GM23338 (cell line): ENCODE results near the gene WASL. TPM values are rescaled to one million over a fixed set of nuclear protein-coding genes. Genes with fewer than 3 reads are reported as not detected.

Source experiments
- ATAC-seq: fragments of 200-7000 bp; cut with Tn5 transposase; 3 replicates; pipeline ENCODE4 v1.9.1; 2020
- DNase-seq: peaks from one replicate; pipeline ENCODE4 v3.0.0-alpha.2; 2015; ENCODE audit warnings: low spot score
- H2AFZ ChIP-seq: fragments of 200-600 bp; sonication (generic); 2 replicates; pipeline ENCODE4 v1.8.0; 2016; ENCODE audit warnings: antibody characterized with exemption, mild to moderate bottlenecking, moderate library complexity
- H3F3A ChIP-seq: fragments of 200-600 bp; sonication (generic); replicated peaks from 2 replicates; pipeline ENCODE4 v1.8.0; 2017; ENCODE audit warnings: antibody characterized with exemption, mixed run types, low read depth
- H3K27ac ChIP-seq: fragments of 200-600 bp; sonication (generic); 2 replicates; pipeline ENCODE4 v1.6.1; 2016; ENCODE audit warnings: low read depth
- H3K27me3 ChIP-seq: fragments of 200-600 bp; sonication (generic); 2 replicates; pipeline ENCODE4 v1.8.0; 2016; ENCODE audit warnings: mild to moderate bottlenecking, mixed run types, moderate library complexity; ENCODE audit not compliant: insufficient read depth
- H3K36me3 ChIP-seq: fragments of 200-600 bp; sonication (generic); 2 replicates; pipeline ENCODE4 v1.8.0; 2016; ENCODE audit warnings: mild to moderate bottlenecking; ENCODE audit not compliant: insufficient read depth
- H3K4me1 ChIP-seq: fragments of 200-600 bp; sonication (generic); 2 replicates; pipeline ENCODE4 v1.8.0; 2016; ENCODE audit warnings: mild to moderate bottlenecking, moderate library complexity; ENCODE audit not compliant: insufficient read depth
- H3K4me2 ChIP-seq: fragments of 200-600 bp; sonication (generic); 2 replicates; pipeline ENCODE4 v1.7.1; 2017; ENCODE audit warnings: mixed run types
- H3K4me3 ChIP-seq: fragments of 200-600 bp; sonication (generic); 2 replicates; pipeline ENCODE4 v1.6.1; 2016; ENCODE audit warnings: mixed run types
- H3K79me2 ChIP-seq: fragments of 200-600 bp; sonication (generic); replicated peaks from 2 replicates; pipeline ENCODE4 v1.8.0; 2017; ENCODE audit warnings: mild to moderate bottlenecking; ENCODE audit not compliant: insufficient read depth
- H3K9me2 ChIP-seq: fragments of 200-600 bp; sonication (generic); 2 replicates; pipeline ENCODE4 v1.8.0; 2017; ENCODE audit not compliant: insufficient read depth
- H4K20me1 ChIP-seq: fragments of 200-600 bp; sonication (generic); replicated peaks from 2 replicates; pipeline ENCODE4 v1.8.0; 2017; ENCODE audit warnings: mild to moderate bottlenecking; ENCODE audit not compliant: insufficient read depth
- H3K27ac Mint-ChIP-seq: 2 replicates; pipeline ENCODE4 v1.8.0; 2020; ENCODE audit warnings: inconsistent platforms, mild to moderate bottlenecking, moderate library complexity, mixed read lengths
- H3K27me3 Mint-ChIP-seq: 3 replicates; pipeline ENCODE4 v1.8.0; 2022; ENCODE audit warnings: low read depth, mild to moderate bottlenecking, moderate library complexity, mixed read lengths, inconsistent platforms; ENCODE audit not compliant: insufficient read depth, poor library complexity
- H3K36me3 Mint-ChIP-seq: 3 replicates; pipeline ENCODE4 v1.8.0; 2021; ENCODE audit warnings: low read depth, mild to moderate bottlenecking, inconsistent platforms, moderate library complexity, mixed read lengths
- H3K4me1 Mint-ChIP-seq: 3 replicates; pipeline ENCODE4 v1.8.0; 2020; ENCODE audit warnings: mild to moderate bottlenecking, inconsistent platforms, mixed read lengths
- H3K4me3 Mint-ChIP-seq: 3 replicates; pipeline ENCODE4 v1.8.0; 2021; ENCODE audit warnings: moderate library complexity, mild to moderate bottlenecking, inconsistent platforms, mixed read lengths
- H3K9me3 Mint-ChIP-seq: 3 replicates; pipeline ENCODE4 v1.8.0; 2020; ENCODE audit warnings: moderate library complexity, mild to moderate bottlenecking, inconsistent platforms, mixed read lengths
- CREB1 ChIP-seq: fragments of 250-450 bp; sonication (Bioruptor Pico); IDR thresholded peaks from 2 replicates; pipeline ENCODE4 v1.5.0; 2020; ENCODE audit warnings: low read depth, mild to moderate bottlenecking, moderate library complexity
- EZH2 ChIP-seq: fragments of 200-600 bp; sonication (generic); IDR thresholded peaks from one replicate; pipeline ENCODE4 v1.8.0; 2017; ENCODE audit warnings: antibody characterized with exemption, mild to moderate bottlenecking, low read depth; ENCODE audit not compliant: unreplicated experiment
- EZH2phosphoT487 ChIP-seq: fragments of 200-600 bp; sonication (generic); IDR thresholded peaks from one replicate; pipeline ENCODE4 v1.8.1; 2018; ENCODE audit warnings: antibody characterized with exemption; ENCODE audit not compliant: unreplicated experiment
- JUNB ChIP-seq: IDR thresholded peaks from one replicate; pipeline ENCODE4 v1.6.1; 2016; ENCODE audit warnings: antibody characterized with exemption; ENCODE audit not compliant: unreplicated experiment
- NANOG ChIP-seq: IDR thresholded peaks from 2 replicates; pipeline ENCODE4 v1.6.1; 2016; ENCODE audit warnings: antibody characterized with exemption, borderline replicate concordance
- POLR2AphosphoS5 ChIP-seq: IDR thresholded peaks from 2 replicates; pipeline ENCODE4 v1.6.1; 2016; ENCODE audit warnings: antibody characterized with exemption, low read depth
- REST ChIP-seq: IDR thresholded peaks from one replicate; pipeline ENCODE4 v1.6.1; 2018; ENCODE audit warnings: antibody characterized with exemption; ENCODE audit not compliant: unreplicated experiment
- ZNF331 ChIP-seq: fragments of 250-450 bp; sonication (Bioruptor Pico); IDR thresholded peaks from 2 replicates; pipeline ENCODE4 v1.5.0; 2020; ENCODE audit warnings: low read depth, mild to moderate bottlenecking, moderate library complexity
- ZNF462 ChIP-seq: fragments of 250-450 bp; sonication (Bioruptor Pico); IDR thresholded peaks from 2 replicates; pipeline ENCODE4 v1.5.0; 2020; ENCODE audit warnings: mild to moderate bottlenecking, moderate library complexity
- polyA plus RNA-seq: library from polyadenylated mRNA; unstranded; fragments of >200 nt; fragmentation: Nextera tagmentation; extraction: Ambion mirVana; gene quantifications from 2 replicates; pipeline ENCODE4 v1.2.1, GENCODE V29; 2016
- total RNA-seq: library from RNA; depleted of rRNA; stranded (reverse); fragments of >200 nt; shearing (Covaris generic); gene quantifications from 2 replicates; pipeline ENCODE4 v1.2.3, GENCODE V29; 2014
- TF ChIP-seq, protein P1 (sequence below), 2 experiments: fragments of 200-600 bp in 1 of 2; sonication (generic) in 1 of 2; conservative IDR thresholded peaks; 2 replicates each; pipeline versions ENCODE4 v1.5.1 to v1.6.1; 2016 to 2017; ENCODE audit warnings: antibody characterized with exemption in 2 of 2, low read depth in 2 of 2, mild to moderate bottlenecking in 2 of 2, moderate library complexity in 1 of 2

Gene WASL
- total and polyA plus RNA-seq, 2 experiments from 2014 or later: 36.4 to 45.3 TPM

DNA sequence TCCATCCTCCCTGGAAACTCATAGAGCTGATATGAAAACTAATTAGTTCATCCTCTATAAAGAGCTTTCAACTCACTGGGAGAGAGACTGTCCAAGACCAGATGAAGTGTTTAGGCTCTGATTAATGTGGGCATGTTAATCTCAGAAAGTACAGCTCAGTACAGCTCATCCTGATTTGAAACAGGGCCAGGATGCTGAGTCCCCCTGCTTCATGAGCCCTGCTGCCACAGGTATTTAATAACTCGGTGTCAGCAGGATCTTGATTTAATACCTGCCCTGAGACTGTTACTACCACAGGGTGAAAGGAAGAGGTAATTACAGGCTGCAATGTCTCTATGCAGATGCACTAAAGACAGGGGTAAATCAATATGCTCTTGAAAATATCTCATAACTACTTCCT lies 82.3 kb downstream of the WASL start:
- Mint-ChIP-seq H3K4me1 (peaks cover 21% of the 10 kb centered on the region), H3K9me3 (no peaks in the 10 kb centered on the region), H3K36me3 (no peaks in the 10 kb centered on the region; the same call in 2 of the 3 replicates), H3K27me3 (peaks cover 4% of the 10 kb centered on the region), H3K4me3 (no peak overlapping the region), H3K27ac (no peak overlapping the region)
- no peaks in the 10 kb centered on the region for H4K20me1 ChIP-seq
- H3F3A ChIP-seq: no peaks in the 10 kb centered on the region
- H3K4me1 ChIP-seq: peaks cover 22% of the 10 kb centered on the region; the same call in 1 of the 2 replicates
- H3K36me3 ChIP-seq: no peaks in the 10 kb centered on the region
- H3K4me2 ChIP-seq: no peak overlapping the region
- DNase-seq (no peak), ATAC-seq (no peak)
- H3K4me3 ChIP-seq: no peak overlapping the region
- no peaks in the 10 kb centered on the region for H3K79me2 ChIP-seq
- no peak overlapping the region for H3K27ac ChIP-seq
- TF ChIP-seq REST (no peak), EZH2 (no peak), CREB1 (CRISPR knock-in tag) (no peak)
- TF ChIP-seq, protein P1, sequence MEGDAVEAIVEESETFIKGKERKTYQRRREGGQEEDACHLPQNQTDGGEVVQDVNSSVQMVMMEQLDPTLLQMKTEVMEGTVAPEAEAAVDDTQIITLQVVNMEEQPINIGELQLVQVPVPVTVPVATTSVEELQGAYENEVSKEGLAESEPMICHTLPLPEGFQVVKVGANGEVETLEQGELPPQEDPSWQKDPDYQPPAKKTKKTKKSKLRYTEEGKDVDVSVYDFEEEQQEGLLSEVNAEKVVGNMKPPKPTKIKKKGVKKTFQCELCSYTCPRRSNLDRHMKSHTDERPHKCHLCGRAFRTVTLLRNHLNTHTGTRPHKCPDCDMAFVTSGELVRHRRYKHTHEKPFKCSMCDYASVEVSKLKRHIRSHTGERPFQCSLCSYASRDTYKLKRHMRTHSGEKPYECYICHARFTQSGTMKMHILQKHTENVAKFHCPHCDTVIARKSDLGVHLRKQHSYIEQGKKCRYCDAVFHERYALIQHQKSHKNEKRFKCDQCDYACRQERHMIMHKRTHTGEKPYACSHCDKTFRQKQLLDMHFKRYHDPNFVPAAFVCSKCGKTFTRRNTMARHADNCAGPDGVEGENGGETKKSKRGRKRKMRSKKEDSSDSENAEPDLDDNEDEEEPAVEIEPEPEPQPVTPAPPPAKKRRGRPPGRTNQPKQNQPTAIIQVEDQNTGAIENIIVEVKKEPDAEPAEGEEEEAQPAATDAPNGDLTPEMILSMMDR (conservative IDR thresholded peaks at IDR 0.05; ENCODE audit: low read depth in 2 of 2): no peak
- H3K27me3 ChIP-seq: no peaks in the 10 kb centered on the region
- peaks cover 12% of the 10 kb centered on the region for H3K9me2 ChIP-seq
- H2AFZ ChIP-seq: no peak overlapping the region

GRCh38 chr7:123665896-123666295 lies 82.9 kb downstream of the WASL start:
- TF ChIP-seq ZNF331 (CRISPR knock-in tag) (no peak), POLR2AphosphoS5 (no peak), JUNB (no peak), NANOG (no peak), EZH2phosphoT487 (no peak), EZH2 (no peak), ZNF462 (no peak)
- Histone ChIP-seq H3K4me2 (no peak overlapping the region), H3K36me3 (no peaks in the 10 kb centered on the region), H3K9me2 (peaks cover 12% of the 10 kb centered on the region), H3K27ac (no peak overlapping the region), H3K4me3 (no peak overlapping the region), H3K27me3 (no peaks in the 10 kb centered on the region), H4K20me1 (no peaks in the 10 kb centered on the region), H3F3A (no peaks in the 10 kb centered on the region), H2AFZ (peak overlapping the region; percentile 64; the same call in 1 of the 2 replicates), H3K4me1 (peaks cover 27% of the 10 kb centered on the region), H3K79me2 (no peaks in the 10 kb centered on the region)
- H3K36me3 Mint-ChIP-seq: no peaks in the 10 kb centered on the region; the same call in 2 of the 3 replicates
- peaks cover 4% of the 10 kb centered on the region for H3K27me3 Mint-ChIP-seq
- no peak overlapping the region for H3K4me3 Mint-ChIP-seq
- H3K4me1 Mint-ChIP-seq: peaks cover 26% of the 10 kb centered on the region
- DNase-seq: no peak
- H3K9me3 Mint-ChIP-seq: no peaks in the 10 kb centered on the region
- no peak overlapping the region for H3K27ac Mint-ChIP-seq
- no peak for ATAC-seq
